GM12878 (cell line): ENCODE results near the gene PDK3. TPM values are rescaled to one million over a fixed set of nuclear protein-coding genes. Genes with fewer than 3 reads are reported as not detected.

Experiments
- ATAC-seq: fragments of 200-7000 bp; cut with Tn5 transposase; 3 replicates; pipeline ENCODE4 v1.9.1; 2020; ENCODE audit warnings: mild to moderate bottlenecking, moderate library complexity
- BruUV-seq: library from RNA; stranded (reverse); fragments of 400-500 nt; replicated peaks from 2 replicates; lab custom pipeline; 2021; lab: Mats Ljungman, UMichigan
- CTCF ChIA-PET: fragments of 300-600 bp; sonication (Branson Sonifier 250); formaldehyde crosslinking; extraction: SDS; loops from one replicate; lab custom pipeline; 2021; ENCODE audit warnings: inconsistent platforms; lab: Yijun Ruan, JAX
- POLR2A ChIA-PET: fragments of 350-600 bp; formaldehyde crosslinking; extraction: SDS; loops from one replicate; lab custom pipeline; 2021; ENCODE audit warnings: inconsistent platforms; lab: Charles Lee
- RAD21 ChIA-PET: fragments of 300-600 bp; sonication (Branson Sonifier 250); formaldehyde crosslinking; loops from one replicate; lab custom pipeline; 2023; ENCODE audit warnings: antibody characterized with exemption; ENCODE audit not compliant: unreplicated experiment; lab: Charles Lee
- SMC1A ChIA-PET: fragments of 300-600 bp; sonication (Branson Sonifier 250); formaldehyde crosslinking; loops from one replicate; lab custom pipeline; 2023; ENCODE audit not compliant: unreplicated experiment, uncharacterized antibody; lab: Charles Lee
- DNase-seq: peaks from one replicate; pipeline ENCODE4 v3.0.0-alpha.2; 2011; ENCODE audit warnings: low read depth, low spot score
- FAIRE-seq: peaks from 3 replicates; lab custom pipeline; 2011; peaks lifted over from hg19 to GRCh38; lab: Jason Lieb, UNC
- H2AFZ ChIP-seq: 2 replicates; pipeline ENCODE4 v1.6.0; 2011; ENCODE audit warnings: low read depth, low read length, control low read depth; ENCODE audit not compliant: control insufficient read depth
- H3K27ac ChIP-seq: 2 replicates; pipeline ENCODE4 v1.5.1; 2011; ENCODE audit warnings: control low read depth; ENCODE audit not compliant: control insufficient read depth, insufficient read depth
- H3K27me3 ChIP-seq, 2 experiments: replicated peaks in 1 of 2; 2 replicates each; pipeline versions ENCODE4 v1.6.0 to v1.6.1; 2011; ENCODE audit warnings: low read length in 1 of 2; ENCODE audit not compliant: control insufficient read depth in 2 of 2, insufficient read depth in 2 of 2
- H3K36me3 ChIP-seq, 2 experiments: 2 replicates each; pipeline ENCODE4 v1.5.1; 2011; ENCODE audit warnings: low read length in 1 of 2; ENCODE audit not compliant: control insufficient read depth in 2 of 2, insufficient read depth in 2 of 2
- H3K4me1 ChIP-seq: 2 replicates; pipeline ENCODE4 v1.6.1; 2011; ENCODE audit warnings: mild to moderate bottlenecking, low read length, moderate library complexity, mixed read lengths; ENCODE audit not compliant: control insufficient read depth, insufficient read depth
- H3K4me2 ChIP-seq: 2 replicates; pipeline ENCODE4 v1.6.0; 2011; ENCODE audit warnings: control low read depth; ENCODE audit not compliant: control insufficient read depth, insufficient read depth
- H3K4me3 ChIP-seq: fragments of 200-600 bp; sonication (generic); 2 replicates; pipeline ENCODE4 v1.5.1; 2016
- H3K79me2 ChIP-seq: 2 replicates; pipeline ENCODE4 v1.6.0; 2011; ENCODE audit warnings: low read length; ENCODE audit not compliant: control insufficient read depth, insufficient read depth
- H3K9ac ChIP-seq: 2 replicates; pipeline ENCODE4 v1.8.0; 2011; ENCODE audit warnings: low read length, control low read depth, mixed read lengths; ENCODE audit not compliant: control insufficient read depth, insufficient read depth
- H3K9me3 ChIP-seq: replicated peaks from 3 replicates; pipeline ENCODE4 v1.5.1; 2011; ENCODE audit warnings: mild to moderate bottlenecking, low read length; ENCODE audit not compliant: control insufficient read depth, insufficient read depth
- H4K20me1 ChIP-seq: 2 replicates; pipeline ENCODE4 v1.6.0; 2011; ENCODE audit not compliant: control insufficient read depth, insufficient read depth
- BCL11A ChIP-seq: IDR thresholded peaks from 2 replicates; pipeline ENCODE4 v1.6.1; 2011; ENCODE audit warnings: low read depth, low read length
- BRCA1 ChIP-seq: IDR thresholded peaks from 2 replicates; pipeline ENCODE4 v1.6.1; 2011; ENCODE audit warnings: low read depth, low read length, improper control_type of control experiment
- CHD2 ChIP-seq: IDR thresholded peaks from 2 replicates; pipeline ENCODE4 v1.6.1; 2011; ENCODE audit warnings: low read depth, low read length, improper control_type of control experiment, borderline replicate concordance
- HDGF ChIP-seq: fragments of 450-650 bp; IDR thresholded peaks from 2 replicates; pipeline ENCODE4 v1.6.1; 2016; ENCODE audit warnings: antibody characterized with exemption
- MYB ChIP-seq: fragments of 150-350 bp; IDR thresholded peaks from 2 replicates; pipeline ENCODE4 v1.6.1; 2014; ENCODE audit warnings: mild to moderate bottlenecking, low read depth, low read length, borderline replicate concordance
- NR2C1 ChIP-seq: fragments of 450-650 bp; IDR thresholded peaks from 2 replicates; pipeline ENCODE4 v1.6.1; 2017; ENCODE audit warnings: antibody characterized with exemption, mild to moderate bottlenecking, moderate library complexity
- NRF1 ChIP-seq: conservative IDR thresholded peaks from 2 replicates; pipeline ENCODE4 v1.6.1; 2011; ENCODE audit warnings: mild to moderate bottlenecking, low read depth, low read length, improper control_type of control experiment
- PRDM15 ChIP-seq: fragments of 450-650 bp; formaldehyde crosslinking; IDR thresholded peaks from 2 replicates; pipeline ENCODE4 v1.4.0; 2020; ENCODE audit warnings: mild to moderate bottlenecking, moderate library complexity
- RAD21 ChIP-seq: IDR thresholded peaks from 2 replicates; pipeline ENCODE4 v1.6.1; 2011; ENCODE audit warnings: mild to moderate bottlenecking, low read depth, low read length, moderate library complexity; ENCODE audit not compliant: insufficient read depth
- SUPT20H ChIP-seq: IDR thresholded peaks from 2 replicates; pipeline ENCODE4 v1.6.1; 2011; ENCODE audit warnings: low read depth, mild to moderate bottlenecking, low read length, moderate library complexity, borderline replicate concordance; ENCODE audit not compliant: control insufficient read depth
- SUZ12 ChIP-seq: fragments of 200-600 bp; sonication (generic); IDR thresholded peaks from one replicate; pipeline ENCODE4 v1.6.1; 2018; ENCODE audit warnings: antibody characterized with exemption, mild to moderate bottlenecking; ENCODE audit not compliant: unreplicated experiment
- ZNF384 ChIP-seq: IDR thresholded peaks from 2 replicates; pipeline ENCODE4 v1.6.1; 2012; ENCODE audit warnings: low read depth, mild to moderate bottlenecking, low read length, improper control_type of control experiment, borderline replicate concordance
- whole genome bisulfite sequencing: methylation state at CpG from one replicate; pipeline ENCODE4 v1.1.6; 2016; ENCODE audit warnings: low lambda C conversion rate; ENCODE audit not compliant: insufficient replicate concordance, insufficient coverage; ENCODE audit errors: missing lambda C conversion rate; 5-methylcytosine and 5-hydroxymethylcytosine counted together
- in situ Hi-C: fragments of 300-500 bp; cut with MboI; formaldehyde crosslinking; loops from 9 replicates; pipeline ENCODE4 v1.14.3; 2018; ENCODE audit warnings: mixed read lengths
- intact Hi-C: fragments of 100-400 bp; cut with micrococcal nuclease; formaldehyde crosslinking; loops from one replicate; pipeline ENCODE4 v1.14.2; 2022; ENCODE audit not compliant: unreplicated experiment
- polyA plus RNA-seq, 11 experiments: library from polyadenylated mRNA; depleted of rRNA in 4 of 11; unstranded in 6 of 11; stranded (reverse) in 5 of 11; fragments of >200 nt; fragmentation: Nextera tagmentation in 4 of 11; fragmentation: Illumina TruSeq in 1 of 11; extraction: Ambion mirVana in 4 of 11; extraction: Trizol in 1 of 11; gene quantifications; 1 replicate in 1 of 11; 2 replicates in 10 of 11; pipeline versions ENCODE4 v1.2.1 to v1.2.3, GENCODE V29; 2011 to 2016; ENCODE audit warnings: inconsistent platforms in 2 of 11, missing spikeins in 2 of 11, low read depth in 1 of 11
- total RNA-seq, 4 experiments: library from RNA; depleted of rRNA in 3 of 4; stranded (reverse); fragments of >200 nt in 3 of 4; fragmentation: Illumina TruSeq in 1 of 4; extraction: Trizol in 1 of 4; gene quantifications; 2 replicates each; pipeline versions ENCODE4 v1.2.1 to v1.2.3, GENCODE V29; 2013 to 2021

The PDK3 gene
- total and polyA plus RNA-seq, 10 of the 15 experiments (the other 5 are each of a cell fraction or from before 2014, with no cell fraction given) = 4.2 to 54.6 (median 21.9) TPM

- FAIRE-seq (no peak), DNase-seq (no peak)
- ChIA-PET CTCF (no interaction called here), SMC1A (interaction anchor here (1.1 to 1.5 kb wide), 2 partner anchors 19 to 44 kb away, joined by 3 to 4 read pairs; no protein-coding TSS in a partner anchor), RAD21 (no interaction called here)
- in situ Hi-C loops = no loop called here
- H3K4me1 ChIP-seq = no peaks in the 10 kb centered on the region
- H3K4me3 ChIP-seq = no peak overlapping the region
- no peak overlapping the region for H3K27ac ChIP-seq
- H3K4me2 ChIP-seq = no peak overlapping the region
- no TSS peak for BruUV-seq
- no peak overlapping the region for H3K9ac ChIP-seq
- no peaks in the 10 kb centered on the region for H3K9me3 ChIP-seq
- H3K79me2 ChIP-seq = no peaks in the 10 kb centered on the region
- H4K20me1 ChIP-seq = no peaks in the 10 kb centered on the region; the same call in 1 of the 2 replicates
- no peaks in the 10 kb centered on the region for H3K36me3 ChIP-seq
- no peaks in the 10 kb centered on the region for H3K27me3 ChIP-seq
- no peak overlapping the region for H2AFZ ChIP-seq
- no peak for TF ChIP-seq SUPT20H
- TF ChIP-seq, all 136 proteins: peak for 0
- WGBS = 6% methylated on average over 5 of the region's 5 CpGs
- intact Hi-C loops = no loop called here
- ATAC-seq = no peak
- POLR2A ChIA-PET = no interaction called here
These were observed 49.2 kb upstream of the PDK3 start for GRCh38 chrX:24415921-24416320.

GRCh38 chrX:24423960-24424359, 41.1 kb upstream of the PDK3 start:
- Histone ChIP-seq H3K4me2 (no peak overlapping the region), H3K27me3 (no peaks in the 10 kb centered on the region), H3K27ac (no peak overlapping the region), H3K9ac (no peak overlapping the region), H3K36me3 (no peaks in the 10 kb centered on the region), H3K79me2 (no peaks in the 10 kb centered on the region), H2AFZ (no peak overlapping the region), H3K4me3 (no peak overlapping the region), H3K4me1 (no peaks in the 10 kb centered on the region), H4K20me1 (no peaks in the 10 kb centered on the region), H3K9me3 (no peaks in the 10 kb centered on the region; the same call in 2 of the 3 replicates)
- CTCF ChIA-PET = no interaction called here
- SMC1A ChIA-PET = interaction anchor here (1.2 kb wide), 1 partner anchor 35 kb away, joined by 3 read pairs; no protein-coding TSS in a partner anchor
- 32% methylated on average over 2 of the region's 2 CpGs for WGBS
- TF ChIP-seq MYB (no peak), PRDM15 (CRISPR knock-in tag) (no peak), ZNF384 (no peak), BRCA1 (no peak), CHD2 (no peak), HDGF (no peak), NR2C1 (no peak), BCL11A (no peak), NRF1 (no peak), RAD21 (no peak), SUZ12 (no peak)
- RAD21 ChIA-PET = no interaction called here
- no TSS peak for BruUV-seq
- POLR2A ChIA-PET = no interaction called here
- FAIRE-seq (no peak), ATAC-seq (no peak), DNase-seq (no peak)
- in situ Hi-C loops (no loop called here), intact Hi-C loops (no loop called here)
